Body of pancreas (tissue), 4 donors: ENCODE measurements around the gene BTBD3.

ENCODE experiments used
- CTCF ChIP-seq, 7 experiments: fragments of 450-650 bp in 4 of 7; fragments of 200-600 bp in 3 of 7; sonication (generic) in 3 of 7; IDR thresholded peaks; one replicate each; pipeline ENCODE4 v1.5.1; 2016 to 2019; ENCODE audit warnings: antibody characterized with exemption in 7 of 7
- POLR2A ChIP-seq, 3 donors: fragments of 450-650 bp; IDR thresholded peaks; one replicate each; pipeline ENCODE4 v1.6.1; 2016; ENCODE audit warnings: antibody characterized with exemption in 3 of 3, mild to moderate bottlenecking in 2 of 3

- peak in 2 of 7 experiments; percentile 7 to 25 for TF ChIP-seq CTCF (IDR thresholded peaks at IDR 0.05)
- peak; percentile 83 to 98 (median 97) for TF ChIP-seq POLR2A (IDR thresholded peaks at IDR 0.05)
Measured at GRCh38 chr20:11917663-11918062, at the start of gene BTBD3.
